Posterior cingulate gyrus (tissue), 11 donors: ENCODE data around the gene GDPD5.

Source experiments
- DNase-seq, 10 donors: peaks; one replicate each; pipeline versions ENCODE4 v3.0.0 to v3.0.0-alpha.2; 2020 to 2021; ENCODE audit warnings: mixed read lengths in 3 of 10
- intact Hi-C: fragments of 100-400 bp; cut with DNase I; formaldehyde crosslinking; loops from one replicate; pipeline ENCODE4 v1.15.1; 2023

GDPD5 gene

DNA sequence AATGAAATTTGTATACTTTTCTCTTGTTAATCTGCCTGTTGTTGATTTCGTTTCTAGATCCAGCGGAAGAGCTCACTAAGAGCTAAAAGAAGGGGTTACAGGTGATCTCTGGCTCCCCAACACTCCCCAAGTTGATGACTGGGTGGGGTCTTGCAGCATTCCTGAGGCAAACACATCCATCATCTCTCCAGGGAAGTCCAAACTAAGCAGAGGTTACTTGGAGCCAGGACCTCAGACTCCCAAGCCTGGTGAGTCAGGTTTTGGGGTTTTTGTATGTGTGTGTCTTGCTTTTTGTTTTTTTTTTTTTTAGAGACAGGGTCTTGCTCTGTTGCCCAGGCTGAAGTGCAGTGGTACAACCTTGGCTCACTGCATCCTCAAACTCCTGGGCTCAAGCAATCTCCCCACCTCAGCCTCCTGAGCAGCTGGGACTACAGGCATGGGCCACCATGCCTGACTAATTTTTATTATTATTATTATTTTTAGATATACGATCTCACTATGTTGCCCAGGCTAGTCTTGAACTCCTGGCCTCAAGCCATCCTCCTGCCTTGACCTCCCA, 137.9 kb downstream of the GDPD5 start:
- intact Hi-C loops = loop anchor here (2.0 to 10.0 kb wide), 2 partner anchors 57 to 145 kb away; no protein-coding TSS in a partner anchor
- no peak for DNase-seq

DNA sequence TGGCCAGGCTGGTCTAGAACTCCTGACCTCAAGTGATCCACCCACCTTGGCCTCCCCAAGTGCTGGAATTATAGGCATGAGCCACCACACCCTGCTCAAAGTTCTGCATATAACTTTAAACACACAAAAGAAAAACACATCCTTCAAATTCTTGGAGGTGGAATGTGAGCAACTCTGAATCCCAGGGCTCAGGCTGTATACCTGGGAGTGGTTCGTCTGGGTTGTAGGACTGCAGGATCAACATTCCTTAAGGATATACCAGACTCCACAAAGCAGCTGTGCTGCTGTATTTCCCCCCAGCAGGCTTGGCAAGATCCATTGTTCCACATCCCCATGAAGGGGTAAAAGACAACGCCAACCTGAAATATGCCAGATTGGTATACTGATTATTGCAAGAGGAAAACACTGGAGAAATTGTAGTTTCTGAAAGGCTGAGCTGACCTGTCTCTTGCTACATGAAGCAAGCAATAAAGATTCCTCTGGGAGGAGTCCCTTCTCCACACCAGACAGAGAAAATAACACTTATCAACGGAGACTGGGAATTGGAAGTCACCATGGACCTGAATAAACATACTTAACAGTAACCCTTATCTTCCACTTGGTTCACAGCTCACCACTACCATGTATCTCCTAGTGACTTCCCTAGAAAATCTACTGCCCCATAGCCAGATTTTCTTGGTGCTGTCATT, 138.7 kb downstream of the GDPD5 start:
- no peak for DNase-seq
- intact Hi-C loops = loop anchor here (10.0 kb wide), 1 partner anchor 58 kb away; no protein-coding TSS in a partner anchor
